Measurements from ENCODE around the gene AFAP1.

Gene AFAP1

DNA sequence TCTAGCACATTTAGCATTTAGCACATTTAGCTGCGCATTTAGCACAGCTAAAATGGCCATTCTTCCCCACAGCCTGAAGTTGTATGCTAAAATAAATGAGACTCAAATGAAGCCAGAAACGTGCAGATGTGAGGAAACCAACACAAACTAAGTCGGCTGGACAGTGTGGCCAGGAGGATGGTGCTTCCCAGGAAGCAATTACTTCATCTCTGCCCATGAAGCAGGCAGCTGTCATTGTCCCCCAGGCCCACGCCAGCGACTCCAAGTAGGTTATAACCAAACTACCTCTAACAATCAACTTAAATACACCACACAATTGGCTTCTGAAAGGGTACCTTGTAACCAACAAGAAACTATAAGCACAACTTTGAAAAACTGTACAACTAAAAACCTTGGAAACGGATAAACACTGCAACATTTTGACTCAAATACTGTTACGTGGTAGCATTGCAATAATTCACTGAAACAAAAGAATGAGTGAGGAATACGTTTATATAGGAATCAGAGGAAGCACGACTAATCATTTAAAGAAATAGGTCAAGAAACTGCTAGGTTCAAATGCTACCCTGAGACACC is 39.2 kb downstream of the AFAP1 start:
- no peak for DNase-seq (ENCODE audit: low read depth)
- TF ChIP-seq, protein P1, sequence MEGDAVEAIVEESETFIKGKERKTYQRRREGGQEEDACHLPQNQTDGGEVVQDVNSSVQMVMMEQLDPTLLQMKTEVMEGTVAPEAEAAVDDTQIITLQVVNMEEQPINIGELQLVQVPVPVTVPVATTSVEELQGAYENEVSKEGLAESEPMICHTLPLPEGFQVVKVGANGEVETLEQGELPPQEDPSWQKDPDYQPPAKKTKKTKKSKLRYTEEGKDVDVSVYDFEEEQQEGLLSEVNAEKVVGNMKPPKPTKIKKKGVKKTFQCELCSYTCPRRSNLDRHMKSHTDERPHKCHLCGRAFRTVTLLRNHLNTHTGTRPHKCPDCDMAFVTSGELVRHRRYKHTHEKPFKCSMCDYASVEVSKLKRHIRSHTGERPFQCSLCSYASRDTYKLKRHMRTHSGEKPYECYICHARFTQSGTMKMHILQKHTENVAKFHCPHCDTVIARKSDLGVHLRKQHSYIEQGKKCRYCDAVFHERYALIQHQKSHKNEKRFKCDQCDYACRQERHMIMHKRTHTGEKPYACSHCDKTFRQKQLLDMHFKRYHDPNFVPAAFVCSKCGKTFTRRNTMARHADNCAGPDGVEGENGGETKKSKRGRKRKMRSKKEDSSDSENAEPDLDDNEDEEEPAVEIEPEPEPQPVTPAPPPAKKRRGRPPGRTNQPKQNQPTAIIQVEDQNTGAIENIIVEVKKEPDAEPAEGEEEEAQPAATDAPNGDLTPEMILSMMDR (conservative IDR thresholded peaks at IDR 0.05; ENCODE audit: low read depth, low read length), result no peak
- H3K4me3 ChIP-seq (ENCODE audit: low read length), result no peak overlapping the region

- DNase-seq (ENCODE audit: low read depth), result no peak
- TF ChIP-seq, protein P1 (conservative IDR thresholded peaks at IDR 0.05; ENCODE audit: low read depth, low read length), result no peak
- H3K4me3 ChIP-seq (ENCODE audit: low read length), result no peak overlapping the region
These were observed 40.3 kb downstream of the AFAP1 start for GRCh38 chr4:7899184-7899869.

DNA sequence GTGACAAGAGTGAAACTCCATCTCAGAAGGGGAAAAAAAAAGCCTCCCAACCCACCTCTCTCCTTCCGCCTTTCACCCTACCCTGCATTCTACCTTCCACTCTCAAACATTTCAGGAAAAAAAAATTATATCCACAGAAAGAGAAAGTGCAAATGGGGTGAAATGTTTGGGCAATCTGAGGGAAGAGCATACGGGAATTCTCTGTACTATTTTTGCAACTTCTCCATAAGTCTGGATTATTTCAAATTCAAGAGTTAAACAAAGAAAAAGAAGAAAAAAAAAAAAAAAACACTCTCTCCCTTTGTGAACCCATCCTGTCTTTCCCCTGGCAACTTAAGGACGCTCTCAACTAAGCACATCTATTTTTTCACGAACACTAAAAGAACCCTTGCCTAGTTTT is 41.3 kb downstream of the AFAP1 start:
- DNase-seq (ENCODE audit: low read depth), result no peak
- H3K4me3 ChIP-seq (ENCODE audit: low read length), result no peak overlapping the region
- TF ChIP-seq, protein P1 (conservative IDR thresholded peaks at IDR 0.05; ENCODE audit: low read depth, low read length), result no peak

DNA sequence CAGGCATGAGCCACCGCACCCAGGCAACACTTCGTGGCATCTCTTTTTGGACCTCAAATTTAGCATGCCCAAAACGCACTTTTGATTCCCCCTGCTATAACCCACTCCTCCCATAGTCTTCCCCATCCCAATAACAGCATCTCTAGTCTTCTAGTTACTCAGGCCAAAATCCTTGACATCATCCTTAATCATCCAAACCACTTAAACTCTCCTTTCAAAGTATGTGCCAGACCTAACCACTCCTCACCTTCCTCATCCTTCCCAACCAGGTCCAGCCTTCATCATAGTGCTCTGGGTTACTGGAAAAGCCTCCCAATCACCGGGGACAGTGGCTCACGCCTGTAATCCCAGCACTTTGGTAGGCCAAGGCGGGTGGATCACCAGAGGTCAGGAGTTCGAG is 41.9 kb downstream of the AFAP1 start:
- no peak for DNase-seq (ENCODE audit: low read depth)
- no peak overlapping the region for H3K4me3 ChIP-seq (ENCODE audit: low read length)
- TF ChIP-seq, protein P1 (conservative IDR thresholded peaks at IDR 0.05; ENCODE audit: low read depth, low read length), result no peak

- H3K4me3 ChIP-seq (ENCODE audit: low read length), result no peak overlapping the region
- no peak for DNase-seq (ENCODE audit: low read depth)
- TF ChIP-seq, protein P1 (conservative IDR thresholded peaks at IDR 0.05; ENCODE audit: low read depth, low read length), result no peak
These were observed 44.9 kb downstream of the AFAP1 start for GRCh38 chr4:7894677-7895181.

DNA sequence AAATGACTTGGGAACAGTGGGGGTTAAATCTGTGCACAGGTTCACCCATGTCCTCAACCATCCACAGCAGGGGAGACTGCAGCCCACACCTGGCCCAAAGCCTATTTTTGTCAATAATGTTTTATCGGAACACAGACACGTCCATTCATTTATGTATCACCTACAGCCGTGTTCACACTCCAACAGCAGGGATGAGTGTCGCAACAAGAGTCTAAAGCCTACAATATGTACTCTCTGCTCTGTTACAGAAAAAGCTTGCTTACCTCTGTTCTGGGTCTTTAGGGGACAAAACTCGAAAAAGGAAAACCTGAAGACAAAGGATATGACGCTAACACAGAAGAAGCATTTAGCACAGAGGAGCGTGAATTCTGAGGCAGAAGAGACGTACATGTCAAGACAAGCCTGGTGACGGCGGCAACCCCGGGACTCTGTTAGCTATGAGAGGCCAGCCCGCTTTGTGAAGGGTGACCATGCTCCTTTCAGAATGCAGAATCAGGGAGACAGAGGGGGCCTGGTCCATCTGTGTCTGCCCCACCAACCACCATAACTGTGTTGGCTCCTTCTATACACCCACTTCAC is 45.5 kb downstream of the AFAP1 start:
- TF ChIP-seq, protein P1 (conservative IDR thresholded peaks at IDR 0.05; ENCODE audit: low read depth, low read length), result no peak
- H3K4me3 ChIP-seq (ENCODE audit: low read length), result no peak overlapping the region
- DNase-seq (ENCODE audit: low read depth), result no peak

All from retinal pigment epithelial cell (primary cell).